ENCODE measurements around the gene CLNS1A. TPM values are rescaled to one million over a fixed set of nuclear protein-coding genes. Genes with fewer than 3 reads are reported as not detected.

The CLNS1A gene
- total RNA-seq, 1 experiment from 2014 or later, result 151 TPM

- H3K27me3 ChIP-seq (ENCODE audit: insufficient read depth, low read length), result no peaks in the 10 kb centered on the region
- H3K9me2 ChIP-seq (ENCODE audit: insufficient read depth), result no peaks in the 10 kb centered on the region
- intact Hi-C loops (cut with micrococcal nuclease), result no loop called here
- no peak for TF ChIP-seq CEBPB (IDR thresholded peaks at IDR 0.05; ENCODE audit: low read depth)
- no peak for TF ChIP-seq YY1 (IDR thresholded peaks at IDR 0.05; ENCODE audit: extremely low read depth, insufficient replicate concordance, low read depth, low read length)
- no peak for TF ChIP-seq TCF7L2 (IDR thresholded peaks at IDR 0.05; ENCODE audit: borderline replicate concordance, extremely low read depth, insufficient read depth, insufficient read length)
- no peak for TF ChIP-seq EGR1 (IDR thresholded peaks at IDR 0.05; ENCODE audit: low read depth)
- TF ChIP-seq SIN3A (IDR thresholded peaks at IDR 0.05; ENCODE audit: low read depth), result no peak
- no peak for TF ChIP-seq ELF1 (IDR thresholded peaks at IDR 0.05; ENCODE audit: borderline replicate concordance, low read depth)
- no peak for TF ChIP-seq EZH2phosphoT487 (IDR thresholded peaks at IDR 0.05; ENCODE audit: borderline replicate concordance)
- H3K9me3 ChIP-seq (ENCODE audit: control insufficient read depth in 1 of 2, insufficient read depth in 1 of 2, low read depth in 1 of 2, low read length in 2 of 2), result no peaks in the 10 kb centered on the region
- peaks cover 11 to 19% of the 10 kb centered on the region in 2 experiments; a peak in 3 of 4 replicates for H3K36me3 ChIP-seq (ENCODE audit: control insufficient read depth in 1 of 2, insufficient read depth in 2 of 2, low read length in 2 of 2)
- no peak overlapping the region for H3K4me2 ChIP-seq (ENCODE audit: low read length)
- H3K79me2 ChIP-seq (ENCODE audit: insufficient read depth, low read length), result no peaks in the 10 kb centered on the region
- H3K4me3 ChIP-seq (replicated peaks in 1 of 2; ENCODE audit: low read depth in 1 of 2, low read length in 2 of 2), result no peak overlapping the region
- no TSS peak for BruUV-seq (replicated peaks)
- no peaks in the 10 kb centered on the region for H3K4me1 ChIP-seq (ENCODE audit: control insufficient read depth in 1 of 2, insufficient read depth in 2 of 2, low read length in 2 of 2)
- RAD21 ChIA-PET (ENCODE audit: low non-redundant PET in 1 of 2, low total read pairs in 2 of 2, uncharacterized antibody in 2 of 2, unreplicated experiment in 2 of 2), result no interaction called here
- H3K27ac ChIP-seq (ENCODE audit: low read depth, low read length), result no peak overlapping the region
- H2AFZ ChIP-seq (ENCODE audit: low read depth, low read length, poor library complexity, severe bottlenecking), result no peak overlapping the region
- CTCF ChIA-PET, result no interaction called here
- no peaks in the 10 kb centered on the region for H4K20me1 ChIP-seq (ENCODE audit: insufficient read depth)
- POLR2A ChIA-PET, result no interaction called here
- DNase-seq (ENCODE audit: low read depth, low spot score) (no peak), ATAC-seq (no peak)
- H3K9ac ChIP-seq (ENCODE audit: low read length), result no peak overlapping the region
Observed at GRCh38 chr11:77677138-77677537, 39.5 kb upstream of the CLNS1A start.

- no peaks in the 10 kb centered on the region for H3K27me3 ChIP-seq (ENCODE audit: insufficient read depth, low read length)
- BruUV-seq (replicated peaks), result no TSS peak
- no peak overlapping the region for H3K4me3 ChIP-seq (replicated peaks in 1 of 2; ENCODE audit: low read depth in 1 of 2, low read length in 2 of 2)
- ChIA-PET CTCF (no interaction called here), POLR2A (no interaction called here), RAD21 (ENCODE audit: low non-redundant PET in 1 of 2, low total read pairs in 2 of 2, uncharacterized antibody in 2 of 2, unreplicated experiment in 2 of 2) (no interaction called here)
- DNase-seq (ENCODE audit: low read depth, low spot score) (no peak), ATAC-seq (no peak)
- no peaks in the 10 kb centered on the region for H3K9me2 ChIP-seq (ENCODE audit: insufficient read depth)
- no peak overlapping the region for H3K9ac ChIP-seq (ENCODE audit: low read length)
- H3K36me3 ChIP-seq (ENCODE audit: control insufficient read depth in 1 of 2, insufficient read depth in 2 of 2, low read length in 2 of 2), result peaks cover 14 to 34% of the 10 kb centered on the region in 2 experiments; a peak in 3 of 4 replicates
- no peak overlapping the region for H3K4me2 ChIP-seq (ENCODE audit: low read length)
- H3K4me1 ChIP-seq (ENCODE audit: control insufficient read depth in 1 of 2, insufficient read depth in 2 of 2, low read length in 2 of 2), result no peaks in the 10 kb centered on the region
- no peak overlapping the region for H2AFZ ChIP-seq (ENCODE audit: low read depth, low read length, poor library complexity, severe bottlenecking)
- intact Hi-C loops (cut with micrococcal nuclease), result no loop called here
- no peak for TF ChIP-seq SRF (IDR thresholded peaks at IDR 0.05; ENCODE audit: low read depth)
- TF ChIP-seq CEBPB (IDR thresholded peaks at IDR 0.05; ENCODE audit: low read depth), result no peak
- no peak for TF ChIP-seq CTCF (IDR thresholded peaks at IDR 0.05 in 2 of 3, conservative IDR thresholded peaks at IDR 0.05 in 1 of 3; ENCODE audit: borderline replicate concordance in 1 of 3, insufficient read depth in 1 of 3, low read depth in 2 of 3, low read length in 2 of 3)
- no peak for TF ChIP-seq YY1 (IDR thresholded peaks at IDR 0.05; ENCODE audit: extremely low read depth, insufficient replicate concordance, low read depth, low read length)
- TF ChIP-seq EGR1 (IDR thresholded peaks at IDR 0.05; ENCODE audit: low read depth), result no peak
- H3K27ac ChIP-seq (ENCODE audit: low read depth, low read length), result no peak overlapping the region
- no peaks in the 10 kb centered on the region for H3K9me3 ChIP-seq (ENCODE audit: control insufficient read depth in 1 of 2, insufficient read depth in 1 of 2, low read depth in 1 of 2, low read length in 2 of 2)
- H4K20me1 ChIP-seq (ENCODE audit: insufficient read depth), result no peaks in the 10 kb centered on the region
- H3K79me2 ChIP-seq (ENCODE audit: insufficient read depth, low read length), result no peaks in the 10 kb centered on the region
Observed at GRCh38 chr11:77672264-77672663, 34.7 kb upstream of the CLNS1A start.

All from HCT116 (cell line).